ENCODE measurements around the gene CEP170. TPM values are rescaled to one million over a fixed set of nuclear protein-coding genes. Genes with fewer than 3 reads are reported as not detected.

Gene CEP170
- polyA plus RNA-seq, 2 of the 4 experiments (the other 2 are of a cell fraction) = 31.0 to 69.6 TPM

- ATAC-seq (no peak), FAIRE-seq (no peak), DNase-seq (ENCODE audit: low read depth in 1 of 2, low spot score in 1 of 2) (no peak)
- Histone ChIP-seq H3K4me2 (no peak overlapping the region), H3K4me1 (peaks cover 13% of the 10 kb centered on the region), H3K27ac (peak overlapping the region in 1 of 2 experiments; percentile 59; a peak in 2 of 6 replicates), H3K9me3 (no peaks in the 10 kb centered on the region), H3K4me3 (no peak overlapping the region)
- no peak for TF ChIP-seq RAD21 (conservative IDR thresholded peaks at IDR 0.05 in 1 of 2, IDR thresholded peaks at IDR 0.05 in 1 of 2)
- TF ChIP-seq, protein P1, sequence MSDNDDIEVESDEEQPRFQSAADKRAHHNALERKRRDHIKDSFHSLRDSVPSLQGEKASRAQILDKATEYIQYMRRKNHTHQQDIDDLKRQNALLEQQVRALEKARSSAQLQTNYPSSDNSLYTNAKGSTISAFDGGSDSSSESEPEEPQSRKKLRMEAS (IDR thresholded peaks at IDR 0.05) = no peak
- no peak for TF ChIP-seq BCL3 (IDR thresholded peaks at IDR 0.05)
- TF ChIP-seq MYC (IDR thresholded peaks at IDR 0.05; ENCODE audit: borderline replicate concordance, low read length) = no peak
- TF ChIP-seq MAFK (IDR thresholded peaks at IDR 0.05; ENCODE audit: partially characterized antibody) = no peak
- TF ChIP-seq, protein P2, sequence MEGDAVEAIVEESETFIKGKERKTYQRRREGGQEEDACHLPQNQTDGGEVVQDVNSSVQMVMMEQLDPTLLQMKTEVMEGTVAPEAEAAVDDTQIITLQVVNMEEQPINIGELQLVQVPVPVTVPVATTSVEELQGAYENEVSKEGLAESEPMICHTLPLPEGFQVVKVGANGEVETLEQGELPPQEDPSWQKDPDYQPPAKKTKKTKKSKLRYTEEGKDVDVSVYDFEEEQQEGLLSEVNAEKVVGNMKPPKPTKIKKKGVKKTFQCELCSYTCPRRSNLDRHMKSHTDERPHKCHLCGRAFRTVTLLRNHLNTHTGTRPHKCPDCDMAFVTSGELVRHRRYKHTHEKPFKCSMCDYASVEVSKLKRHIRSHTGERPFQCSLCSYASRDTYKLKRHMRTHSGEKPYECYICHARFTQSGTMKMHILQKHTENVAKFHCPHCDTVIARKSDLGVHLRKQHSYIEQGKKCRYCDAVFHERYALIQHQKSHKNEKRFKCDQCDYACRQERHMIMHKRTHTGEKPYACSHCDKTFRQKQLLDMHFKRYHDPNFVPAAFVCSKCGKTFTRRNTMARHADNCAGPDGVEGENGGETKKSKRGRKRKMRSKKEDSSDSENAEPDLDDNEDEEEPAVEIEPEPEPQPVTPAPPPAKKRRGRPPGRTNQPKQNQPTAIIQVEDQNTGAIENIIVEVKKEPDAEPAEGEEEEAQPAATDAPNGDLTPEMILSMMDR (IDR thresholded peaks at IDR 0.05) = no peak
- TF ChIP-seq ATOH8 (CRISPR knock-in tag; IDR thresholded peaks at IDR 0.05; ENCODE audit: low read depth) = no peak
- no peak for TF ChIP-seq HOXB5 (CRISPR knock-in tag; IDR thresholded peaks at IDR 0.05)
- TF ChIP-seq KDM1A (IDR thresholded peaks at IDR 0.05; ENCODE audit: low read depth) = no peak
- no peak for TF ChIP-seq CHD2 (IDR thresholded peaks at IDR 0.05; ENCODE audit: low read length, partially characterized antibody)
- TF ChIP-seq ZNF302 (CRISPR knock-in tag; IDR thresholded peaks at IDR 0.05) = no peak
- TF ChIP-seq HMGXB4 (CRISPR knock-in tag; IDR thresholded peaks at IDR 0.05; ENCODE audit: borderline replicate concordance) = no peak
- no peak for TF ChIP-seq HOXB13 (CRISPR knock-in tag; IDR thresholded peaks at IDR 0.05; ENCODE audit: low read depth)
- no peak for TF ChIP-seq SMC3 (IDR thresholded peaks at IDR 0.05)
- ChIA-PET CTCF (interaction anchor here (0.7 kb wide), 1 partner anchor 41 kb away, joined by 3 read pairs; no protein-coding TSS in a partner anchor), POLR2A (no interaction called here)
- 82% methylated on average over 8 of the region's 8 CpGs for WGBS (ENCODE audit: missing lambda C conversion rate)
Observed at GRCh38 chr1:243286409-243287122, 31.5 kb upstream of the CEP170 start.

GRCh38 chr1:243281672-243282071 is 26.6 kb upstream of the CEP170 start:
- POLR2A ChIA-PET = no interaction called here
- Histone ChIP-seq H3K4me3 (no peak overlapping the region), H3K9me3 (no peaks in the 10 kb centered on the region), H3K27ac (no peak overlapping the region), H3K4me1 (peaks cover 4% of the 10 kb centered on the region; the same call in 1 of the 3 replicates), H3K4me2 (no peak overlapping the region)
- WGBS (ENCODE audit: missing lambda C conversion rate) = 94% methylated on average over 5 of the region's 5 CpGs
- CTCF ChIA-PET = no interaction called here
- ATAC-seq = no peak
- no peak for DNase-seq (ENCODE audit: low read depth in 1 of 2, low spot score in 1 of 2)
- no peak for TF ChIP-seq ZNF302 (CRISPR knock-in tag; IDR thresholded peaks at IDR 0.05)
- no peak for TF ChIP-seq RFX5 (IDR thresholded peaks at IDR 0.05)
- TF ChIP-seq HOXB13 (CRISPR knock-in tag; IDR thresholded peaks at IDR 0.05; ENCODE audit: low read depth) = no peak
- TF ChIP-seq MAZ (IDR thresholded peaks at IDR 0.05; ENCODE audit: borderline replicate concordance, low read depth, low read length) = no peak
- TF ChIP-seq, protein P2 (IDR thresholded peaks at IDR 0.05) = no peak
- TF ChIP-seq TP53 (CRISPR knock-in tag; IDR thresholded peaks at IDR 0.05) = no peak
- TF ChIP-seq NPAS2 (CRISPR knock-in tag; IDR thresholded peaks at IDR 0.05; ENCODE audit: borderline replicate concordance) = no peak
- TF ChIP-seq CHD2 (IDR thresholded peaks at IDR 0.05; ENCODE audit: low read length, partially characterized antibody) = no peak
- TF ChIP-seq NFE2L2 (conservative IDR thresholded peaks at IDR 0.05; ENCODE audit: low read length) = no peak
- TF ChIP-seq RCOR1 (IDR thresholded peaks at IDR 0.05; ENCODE audit: low read depth, low read length) = no peak
- FAIRE-seq = no peak
